ENCODE results near the gene CDHR4. TPM values are rescaled to one million over a fixed set of nuclear protein-coding genes. Genes with fewer than 3 reads are reported as not detected.
"Not testable (repeated sequence)": the region's sequence is repeated elsewhere in the genome, so short reads cannot be mapped to it uniquely, and the experiment has no call there.

CDHR4 gene
- total RNA-seq, 4 donors from 2014 or later = 0.36 to 6.0 TPM; not detected in 2

DNA sequence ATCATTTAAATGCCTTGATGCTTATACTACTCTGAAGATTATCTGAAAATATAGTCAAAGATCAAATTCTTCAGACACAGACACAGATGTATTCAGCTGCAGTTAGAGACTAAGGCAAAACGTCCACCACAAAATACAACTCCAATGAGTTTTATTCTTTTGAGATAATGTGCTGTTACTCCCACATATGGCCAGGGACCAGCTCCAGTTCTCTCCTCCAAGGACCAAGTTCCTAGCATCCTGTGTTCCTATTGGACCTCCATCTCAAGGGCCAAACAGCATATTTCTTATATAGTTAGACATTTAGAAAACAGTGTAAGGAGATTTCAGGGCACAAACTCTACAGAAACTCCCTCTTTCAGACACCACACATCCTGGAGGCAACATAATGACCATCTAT, 40.4 kb downstream of the CDHR4 start:
- no peak for ATAC-seq (ENCODE audit: low FRiP score)
- TF ChIP-seq, protein P1, sequence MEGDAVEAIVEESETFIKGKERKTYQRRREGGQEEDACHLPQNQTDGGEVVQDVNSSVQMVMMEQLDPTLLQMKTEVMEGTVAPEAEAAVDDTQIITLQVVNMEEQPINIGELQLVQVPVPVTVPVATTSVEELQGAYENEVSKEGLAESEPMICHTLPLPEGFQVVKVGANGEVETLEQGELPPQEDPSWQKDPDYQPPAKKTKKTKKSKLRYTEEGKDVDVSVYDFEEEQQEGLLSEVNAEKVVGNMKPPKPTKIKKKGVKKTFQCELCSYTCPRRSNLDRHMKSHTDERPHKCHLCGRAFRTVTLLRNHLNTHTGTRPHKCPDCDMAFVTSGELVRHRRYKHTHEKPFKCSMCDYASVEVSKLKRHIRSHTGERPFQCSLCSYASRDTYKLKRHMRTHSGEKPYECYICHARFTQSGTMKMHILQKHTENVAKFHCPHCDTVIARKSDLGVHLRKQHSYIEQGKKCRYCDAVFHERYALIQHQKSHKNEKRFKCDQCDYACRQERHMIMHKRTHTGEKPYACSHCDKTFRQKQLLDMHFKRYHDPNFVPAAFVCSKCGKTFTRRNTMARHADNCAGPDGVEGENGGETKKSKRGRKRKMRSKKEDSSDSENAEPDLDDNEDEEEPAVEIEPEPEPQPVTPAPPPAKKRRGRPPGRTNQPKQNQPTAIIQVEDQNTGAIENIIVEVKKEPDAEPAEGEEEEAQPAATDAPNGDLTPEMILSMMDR (IDR thresholded peaks at IDR 0.05) = no peak
- no peak for DNase-seq (ENCODE audit: low spot score)

DNA sequence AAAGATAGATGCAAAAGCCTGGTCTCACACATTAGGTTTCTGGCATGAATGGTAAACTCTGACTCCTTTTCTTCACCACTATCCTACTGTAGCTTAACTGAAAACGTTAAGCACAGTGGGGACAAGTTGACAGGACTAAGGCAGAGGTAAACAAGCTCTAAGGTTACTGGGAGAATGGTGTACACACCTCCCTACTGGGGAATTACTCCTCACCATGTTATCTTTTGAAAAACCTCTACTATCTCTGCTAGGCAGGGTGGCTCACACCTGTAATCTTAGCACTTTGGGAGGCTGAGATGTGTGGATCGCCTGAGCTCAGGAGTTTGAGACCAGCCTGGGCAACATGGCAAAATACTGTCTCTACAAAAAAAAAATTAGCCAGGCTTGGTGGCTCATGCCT, 42.5 kb downstream of the CDHR4 start:
- DNase-seq (ENCODE audit: low spot score) = no peak
- ATAC-seq (ENCODE audit: low FRiP score) = no peak
- TF ChIP-seq, protein P1 (IDR thresholded peaks at IDR 0.05) = no peak

DNA sequence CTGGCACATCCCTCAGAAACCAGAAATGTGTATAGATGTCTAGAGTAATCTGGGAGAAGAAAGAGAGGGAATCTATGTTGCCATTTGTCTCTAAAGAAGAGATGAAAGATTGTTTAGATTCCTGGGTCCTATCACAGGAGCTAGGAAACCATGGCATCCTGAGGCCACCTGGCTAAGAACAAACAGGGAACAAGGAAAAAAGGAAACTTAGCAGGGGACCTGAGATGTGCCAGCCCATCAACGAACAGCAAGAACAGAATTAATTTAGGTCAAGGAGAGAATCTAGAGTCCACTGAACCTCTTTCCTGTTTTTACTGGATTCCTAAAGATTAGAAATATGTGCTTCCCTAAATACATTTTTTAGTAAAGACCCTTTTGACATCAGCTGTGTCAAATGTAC, 43.6 kb downstream of the CDHR4 start:
- DNase-seq (ENCODE audit: low spot score) = no peak
- no peak for ATAC-seq (ENCODE audit: low FRiP score)
- TF ChIP-seq, protein P1 (IDR thresholded peaks at IDR 0.05) = no peak

DNA sequence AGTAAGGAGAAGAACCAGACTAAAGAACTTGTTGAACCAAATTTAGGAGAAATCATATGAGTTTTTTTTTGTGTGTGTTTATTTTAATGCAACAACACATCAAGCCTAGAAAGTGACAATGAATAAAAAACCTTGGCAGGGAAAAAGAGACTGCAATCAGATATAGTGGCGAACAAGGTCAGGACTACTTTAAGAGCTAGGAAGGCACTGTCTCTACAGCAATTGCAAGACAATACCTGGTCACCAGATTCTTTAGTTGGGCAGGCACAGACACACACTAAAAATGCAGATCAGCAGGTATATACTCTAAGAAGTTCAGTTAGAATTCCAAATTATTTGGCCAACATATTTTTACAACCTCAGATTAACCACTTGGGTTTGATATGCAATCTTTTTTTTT, 45.1 kb downstream of the CDHR4 start:
- TF ChIP-seq, protein P1 (IDR thresholded peaks at IDR 0.05) = no peak
- ATAC-seq (ENCODE audit: low FRiP score) = no peak

DNA sequence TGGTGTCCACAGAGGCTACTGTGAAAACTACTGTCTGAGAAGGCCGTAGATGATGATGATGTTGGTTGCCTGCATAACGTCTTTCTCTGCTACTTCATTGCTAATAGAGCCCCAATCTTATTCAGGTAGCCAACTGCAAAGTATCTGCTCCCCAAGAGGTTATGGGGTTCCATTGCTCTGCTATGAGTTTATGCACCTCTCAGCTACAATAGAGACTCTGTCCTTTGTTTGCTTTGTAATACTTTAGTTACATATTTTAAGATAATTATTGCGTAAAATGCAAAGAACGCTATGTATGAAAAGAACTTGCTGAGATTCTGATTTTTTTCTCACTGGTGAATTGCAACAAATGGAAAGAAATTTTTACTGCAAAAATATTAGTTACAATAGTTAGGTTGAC, 48.2 kb downstream of the CDHR4 start:
- ATAC-seq (ENCODE audit: low FRiP score) (no peak), DNase-seq (ENCODE audit: low spot score) (no peak)
- TF ChIP-seq, protein P1 (IDR thresholded peaks at IDR 0.05) = no peak

More for the DNA sequence above, 45.1 kb downstream of the CDHR4 start:
- no peak for DNase-seq (ENCODE audit: low spot score)

DNA sequence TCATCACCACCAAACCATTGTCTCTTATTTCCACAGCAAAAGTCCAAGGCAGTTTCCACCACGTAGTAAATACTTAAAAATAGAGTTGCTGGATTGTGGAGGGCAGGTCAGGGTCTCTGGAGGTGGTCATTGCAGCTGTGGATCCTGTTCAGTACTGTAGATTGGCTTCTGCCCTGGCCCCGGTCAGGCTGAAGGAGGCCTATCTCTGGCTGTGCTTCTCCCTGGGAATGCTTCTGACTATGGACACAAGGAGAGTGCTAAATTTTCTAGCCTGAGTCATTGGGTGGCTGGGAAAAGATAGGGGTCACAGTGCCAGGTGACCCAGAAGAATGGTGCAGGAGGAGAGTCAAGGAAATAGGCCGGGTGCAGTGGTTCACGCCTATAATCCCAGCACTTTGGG, 49.6 kb downstream of the CDHR4 start:
- DNase-seq (ENCODE audit: low spot score) (no peak), ATAC-seq (ENCODE audit: low FRiP score) (no peak)
- TF ChIP-seq, protein P1 (IDR thresholded peaks at IDR 0.05) = no peak

DNA sequence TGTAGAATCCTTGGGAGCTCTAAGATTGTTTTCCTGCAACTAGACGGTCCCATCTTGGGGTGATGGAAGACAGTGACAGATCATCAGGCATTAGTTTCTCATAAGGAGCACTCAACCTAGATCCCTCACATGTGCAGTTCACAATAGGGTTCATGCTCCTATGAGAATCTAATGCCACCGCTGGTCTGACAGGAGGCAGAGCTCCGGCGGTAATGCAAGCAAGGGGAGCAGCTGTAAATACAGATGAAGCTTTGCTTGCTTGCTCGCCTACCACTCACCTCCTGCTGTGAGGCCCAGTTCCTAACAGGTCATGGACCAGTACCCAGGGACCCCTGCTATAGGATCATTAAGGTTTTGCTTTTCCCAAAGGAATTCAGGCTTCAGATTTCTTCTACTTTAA, 50.8 kb downstream of the CDHR4 start:
- DNase-seq (ENCODE audit: low spot score); ATAC-seq (ENCODE audit: low FRiP score): not testable (repeated sequence)

Data from omental fat pad (tissue), 4 donors.